RPMI8226 (cell line): ENCODE measurements around the gene SNAPC4.
"Not testable (repeated sequence)": the region's sequence is repeated elsewhere in the genome, so short reads cannot be mapped to it uniquely, and the experiment has no call there.

Experiments
- DNase-seq: peaks from one replicate; pipeline ENCODE4 v3.0.0-alpha.2; 2015

The SNAPC4 gene

GRCh38 chr9:136433849-136434579, 34.0 kb upstream of the SNAPC4 start:
- DNase-seq: no peak

GRCh38 chr9:136433043-136433715, 33.2 kb upstream of the SNAPC4 start:
- no peak for DNase-seq

DNA sequence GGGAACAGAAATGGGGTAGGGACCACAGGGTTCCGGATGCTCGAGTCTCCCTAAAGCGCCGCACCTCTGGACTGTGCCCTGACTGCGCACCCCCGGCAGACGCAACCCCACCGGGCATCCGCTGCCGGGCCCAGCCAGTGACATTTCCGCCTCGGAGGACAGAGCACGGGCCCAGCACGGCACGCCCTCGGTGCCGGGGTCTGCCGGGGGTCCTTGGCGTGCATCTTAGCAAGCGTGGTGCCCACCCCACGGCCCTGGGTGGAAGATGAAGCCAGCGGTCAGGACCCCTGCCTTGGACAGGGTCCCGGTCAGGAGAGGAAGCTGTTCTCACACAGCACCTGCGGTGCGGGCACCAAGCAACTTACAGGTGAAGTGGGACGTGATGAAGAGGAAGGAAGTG, 32.6 kb upstream of the SNAPC4 start:
- DNase-seq: no peak

DNA sequence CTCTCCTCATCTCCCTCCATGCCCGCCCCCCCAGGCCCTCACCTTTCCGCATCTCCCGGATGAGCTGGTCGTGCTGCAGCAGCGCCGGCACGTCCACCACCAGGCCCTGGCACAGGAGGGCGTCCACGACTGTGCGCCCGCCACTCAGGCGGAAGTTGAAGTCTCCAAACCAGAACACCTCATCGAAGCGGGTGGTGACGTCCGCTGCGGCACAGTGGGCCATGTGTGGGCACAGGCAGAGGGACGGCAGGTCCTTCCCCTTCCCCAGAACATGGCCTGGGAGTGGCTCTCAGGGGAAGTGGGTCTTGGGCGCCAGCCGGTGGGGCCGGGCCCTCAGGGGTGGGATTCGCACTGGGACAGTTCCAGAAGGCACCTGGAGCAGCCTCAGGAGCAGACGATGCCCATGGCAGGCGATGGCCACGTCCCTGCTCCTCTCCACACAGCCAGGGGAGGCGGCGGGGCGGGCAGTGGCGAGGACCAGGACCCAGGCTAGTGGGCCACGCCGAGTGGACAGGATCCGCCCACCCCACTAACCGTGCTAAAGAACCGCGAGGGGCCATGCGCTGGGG, 31.9 kb upstream of the SNAPC4 start:
- DNase-seq: no peak

DNA sequence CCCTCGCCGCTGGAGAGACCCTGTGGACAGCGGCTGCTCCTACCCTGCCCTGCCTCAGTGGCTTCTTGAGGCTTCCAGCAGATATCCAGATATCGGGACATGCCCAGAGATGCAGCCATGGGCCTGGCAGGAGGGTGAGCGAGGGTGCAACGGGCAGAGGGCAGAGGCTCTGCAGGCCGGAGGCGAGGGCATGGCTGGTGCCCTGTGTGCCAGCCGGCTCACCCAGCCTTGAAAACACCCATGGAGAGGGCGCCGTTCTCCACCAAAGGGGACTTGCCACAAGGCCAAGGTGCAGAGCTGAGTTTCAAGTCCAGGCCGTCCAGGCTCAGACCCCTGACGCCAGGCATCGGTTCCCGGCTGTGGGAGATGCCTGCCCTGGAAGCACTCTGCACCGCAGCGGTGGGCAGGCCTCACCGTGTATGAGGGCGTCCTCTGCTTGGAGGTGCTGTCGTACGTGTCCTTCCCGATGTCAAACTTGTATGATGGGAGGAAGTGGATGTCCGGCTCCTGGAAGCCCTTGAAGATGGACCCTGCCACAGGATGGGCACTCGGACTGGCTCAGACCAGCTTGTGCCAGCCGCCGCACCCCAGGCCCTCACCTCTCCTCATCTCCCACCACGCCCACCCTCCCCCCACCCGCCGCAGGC, 30.7 kb upstream of the SNAPC4 start:
- no peak for DNase-seq

DNA sequence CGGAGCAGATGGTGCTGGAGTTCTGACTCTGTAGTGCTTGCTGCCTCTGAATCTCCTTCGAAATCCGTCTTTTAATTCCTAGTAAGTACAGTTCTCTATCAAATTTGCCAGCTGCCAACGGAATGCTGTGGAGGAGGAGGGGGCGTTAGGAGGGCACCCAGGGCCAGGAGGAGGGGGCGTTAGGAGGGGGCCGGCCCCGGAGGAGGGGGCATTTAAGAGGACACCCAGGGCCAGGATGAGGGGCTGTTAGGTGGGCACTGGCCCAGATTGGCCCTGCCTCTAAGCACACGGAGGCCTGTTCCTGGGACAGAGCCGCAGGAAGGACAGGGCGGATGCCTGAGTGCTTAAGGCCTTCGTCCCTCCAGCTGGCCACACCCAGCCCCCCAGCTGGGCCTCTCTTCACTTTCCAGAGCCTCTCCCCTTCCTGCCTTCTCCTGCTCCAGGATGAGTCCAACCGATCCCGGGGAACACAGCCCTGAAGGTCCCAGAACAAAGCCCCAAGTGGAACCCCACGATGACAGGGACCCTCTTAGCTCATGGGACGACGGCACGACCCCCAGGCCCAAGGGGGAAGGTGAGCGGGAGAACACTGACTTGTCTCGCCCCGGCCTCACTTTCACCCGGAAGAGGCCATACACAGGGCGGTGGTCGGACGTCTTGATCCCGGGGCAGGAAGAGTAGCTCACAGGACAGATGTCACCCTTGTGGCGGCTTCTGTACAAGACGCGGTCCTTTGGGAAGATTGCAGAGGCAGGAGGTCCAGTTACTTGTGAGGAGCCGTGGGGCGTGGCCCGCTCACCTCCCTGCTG, 29.9 kb upstream of the SNAPC4 start:
- no peak for DNase-seq

DNA sequence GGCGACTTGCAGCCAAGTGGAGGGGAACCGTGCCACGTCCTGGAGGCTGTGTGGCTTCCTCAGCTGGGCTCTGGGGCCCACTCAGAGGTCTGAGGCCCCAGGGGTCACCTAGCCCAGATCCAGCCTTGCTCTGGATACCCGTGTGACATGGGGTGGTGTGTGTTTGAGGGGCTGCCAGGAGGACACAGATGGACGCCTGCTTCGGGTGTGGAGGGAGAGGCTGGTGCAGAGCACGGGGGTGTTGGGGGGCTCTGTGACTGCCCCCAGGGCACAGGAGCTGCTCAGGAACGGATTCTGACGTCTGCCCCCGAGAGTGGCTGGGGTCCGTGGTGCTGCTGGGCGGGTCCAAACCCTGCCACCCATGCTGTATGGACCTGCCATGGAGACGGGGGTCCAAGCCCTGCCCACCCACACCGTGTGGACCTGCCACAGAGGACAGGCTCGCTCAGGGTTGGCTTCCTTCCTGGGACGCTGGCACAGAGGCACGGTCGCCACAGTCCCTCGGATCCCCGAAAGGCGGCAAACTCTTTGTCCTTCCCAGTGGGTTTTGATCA, 29.2 kb upstream of the SNAPC4 start:
- DNase-seq: no peak

- no peak for DNase-seq
These were observed 26.8 kb upstream of the SNAPC4 start for GRCh38 chr9:136426787-136427186.

DNA sequence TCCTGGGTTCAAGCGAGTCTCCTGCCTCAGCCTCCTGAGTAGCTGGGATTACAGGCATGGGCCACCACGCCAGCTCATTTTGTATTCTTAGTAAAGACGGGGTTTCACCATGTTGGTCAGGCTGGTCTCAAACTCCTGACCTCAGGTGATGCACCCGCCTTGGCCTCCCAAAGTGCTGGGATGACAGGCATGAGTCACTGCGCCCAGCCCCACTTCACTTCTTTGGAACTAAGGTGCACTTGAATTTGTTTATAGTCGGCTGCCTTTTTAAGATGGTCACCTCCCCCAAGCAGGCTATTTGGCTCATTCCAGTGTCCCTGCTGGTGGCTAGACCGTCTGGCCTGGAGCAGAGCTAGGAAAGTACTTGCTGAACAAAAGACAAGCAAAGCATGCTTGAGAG, 25.4 kb upstream of the SNAPC4 start:
- DNase-seq: not testable (repeated sequence)

GRCh38 chr9:136424750-136425362, 24.9 kb upstream of the SNAPC4 start:
- DNase-seq: no peak

GRCh38 chr9:136423432-136424146, 23.6 kb upstream of the SNAPC4 start:
- no peak for DNase-seq

DNA sequence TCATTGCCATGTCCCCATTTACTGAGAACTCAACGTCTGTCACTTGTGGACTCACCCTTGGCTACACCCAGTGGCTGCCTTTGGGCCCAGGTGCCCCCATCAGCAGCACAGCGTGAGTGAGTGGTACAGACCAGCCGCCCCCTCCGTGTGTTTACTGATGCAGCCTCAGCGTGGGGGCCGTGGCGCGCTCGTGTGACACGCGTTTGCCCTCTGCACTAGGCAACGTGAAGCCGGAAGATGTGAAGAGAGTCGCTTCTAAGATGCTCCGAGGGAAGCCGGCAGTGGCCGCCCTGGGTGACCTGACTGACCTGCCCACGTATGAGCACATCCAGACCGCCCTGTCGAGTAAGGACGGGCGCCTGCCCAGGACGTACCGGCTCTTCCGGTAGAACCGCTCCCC, 22.9 kb upstream of the SNAPC4 start:
- no peak for DNase-seq

DNA sequence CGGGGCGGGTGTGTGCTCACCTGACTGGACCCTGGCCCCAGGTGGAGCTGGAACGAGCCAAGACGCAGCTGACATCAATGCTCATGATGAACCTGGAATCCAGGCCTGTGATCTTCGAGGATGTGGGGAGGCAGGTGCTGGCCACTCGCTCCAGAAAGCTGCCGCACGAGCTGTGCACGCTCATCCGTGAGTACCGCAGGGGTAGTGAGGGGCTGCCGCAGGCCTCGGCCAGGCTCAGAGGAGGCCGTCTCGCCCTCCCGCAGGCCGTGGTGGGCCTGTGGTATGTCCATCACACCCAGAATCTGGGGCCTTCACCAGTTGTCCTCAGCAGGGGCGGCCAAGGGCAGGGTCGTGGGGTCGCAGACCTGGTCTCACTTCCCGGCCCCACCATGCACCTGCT, 21.8 kb upstream of the SNAPC4 start:
- DNase-seq: no peak

DNA sequence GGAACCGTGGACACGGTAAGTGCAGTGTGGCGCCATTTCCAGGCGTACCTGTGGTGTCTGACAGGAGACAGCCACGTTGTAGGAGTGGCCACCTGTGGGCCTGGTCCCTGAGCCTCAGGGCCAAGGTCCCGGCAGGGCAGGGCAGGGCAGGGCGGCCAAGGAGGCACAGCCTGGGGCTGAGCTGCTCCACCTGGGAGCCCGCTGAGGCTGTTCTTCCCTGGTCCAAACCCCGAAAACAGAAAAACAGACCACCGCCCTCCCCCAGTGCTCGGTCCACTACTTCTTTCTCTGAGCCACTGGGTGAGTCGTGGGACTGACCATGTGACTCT, 19.1 kb upstream of the SNAPC4 start:
- no peak for DNase-seq

- DNase-seq: no peak
These were observed 18.5 kb upstream of the SNAPC4 start for GRCh38 chr9:136418182-136419091.

GRCh38 chr9:136416914-136417313, 16.9 kb upstream of the SNAPC4 start:
- no peak for DNase-seq

DNA sequence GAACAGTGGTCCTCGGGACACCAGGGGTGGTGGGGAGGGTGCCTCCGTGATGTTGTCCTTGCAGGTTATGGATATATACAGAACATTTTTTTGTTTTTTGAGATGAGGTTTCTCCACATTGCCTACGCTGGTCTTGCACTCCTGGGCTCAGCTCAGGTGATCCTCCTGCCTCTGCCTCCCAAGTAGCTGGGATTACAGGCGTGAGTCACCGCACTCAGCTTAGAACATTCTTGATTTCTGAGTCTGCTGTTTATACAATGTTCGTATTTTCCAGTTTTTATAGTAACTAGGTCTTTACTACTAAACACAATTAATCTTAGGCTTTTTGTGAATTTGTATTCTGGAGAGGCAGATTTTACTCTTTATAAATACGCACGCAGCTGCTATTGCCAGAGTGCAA, 16.5 kb upstream of the SNAPC4 start:
- DNase-seq: no peak

DNA sequence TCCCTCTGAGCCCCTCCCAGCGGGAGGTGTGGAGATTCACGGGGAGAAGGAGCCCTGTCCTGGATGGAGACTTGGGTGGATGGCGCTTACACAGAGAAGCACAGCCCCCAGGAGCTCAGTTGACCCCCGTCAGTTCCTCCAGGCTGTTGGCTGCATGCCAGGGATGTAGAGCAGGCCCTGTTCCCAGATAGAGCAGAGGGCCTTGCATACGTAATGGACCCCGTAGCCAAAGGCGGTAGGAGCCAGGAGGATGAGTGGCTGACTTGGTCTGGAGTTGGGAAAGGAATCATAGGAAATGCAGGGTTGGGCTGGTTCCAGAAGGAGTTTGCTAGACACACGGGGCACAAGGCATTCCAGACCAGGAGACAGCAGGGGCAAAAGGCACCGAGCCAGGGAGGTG, 13.0 kb upstream of the SNAPC4 start:
- DNase-seq: no peak

DNA sequence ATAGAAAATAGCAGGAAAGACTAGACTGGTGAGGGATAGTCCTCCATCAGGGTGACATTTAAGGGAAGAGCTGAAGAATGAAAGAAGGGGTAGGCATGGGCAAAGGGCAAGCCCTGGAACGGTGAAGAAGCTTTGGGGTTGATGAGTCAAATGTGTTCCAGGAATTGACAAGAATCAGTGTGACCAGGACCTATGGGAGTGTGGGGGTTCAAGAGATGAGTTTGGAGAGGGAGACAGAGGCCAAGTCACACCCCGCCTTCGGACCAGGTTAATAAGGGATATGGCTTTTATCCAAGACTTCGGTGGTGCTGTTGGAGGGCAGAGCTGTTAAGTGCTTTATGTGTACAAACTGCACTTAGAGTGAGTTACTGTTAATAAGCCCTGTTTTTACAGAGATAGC, 11.4 kb upstream of the SNAPC4 start:
- no peak for DNase-seq

DNA sequence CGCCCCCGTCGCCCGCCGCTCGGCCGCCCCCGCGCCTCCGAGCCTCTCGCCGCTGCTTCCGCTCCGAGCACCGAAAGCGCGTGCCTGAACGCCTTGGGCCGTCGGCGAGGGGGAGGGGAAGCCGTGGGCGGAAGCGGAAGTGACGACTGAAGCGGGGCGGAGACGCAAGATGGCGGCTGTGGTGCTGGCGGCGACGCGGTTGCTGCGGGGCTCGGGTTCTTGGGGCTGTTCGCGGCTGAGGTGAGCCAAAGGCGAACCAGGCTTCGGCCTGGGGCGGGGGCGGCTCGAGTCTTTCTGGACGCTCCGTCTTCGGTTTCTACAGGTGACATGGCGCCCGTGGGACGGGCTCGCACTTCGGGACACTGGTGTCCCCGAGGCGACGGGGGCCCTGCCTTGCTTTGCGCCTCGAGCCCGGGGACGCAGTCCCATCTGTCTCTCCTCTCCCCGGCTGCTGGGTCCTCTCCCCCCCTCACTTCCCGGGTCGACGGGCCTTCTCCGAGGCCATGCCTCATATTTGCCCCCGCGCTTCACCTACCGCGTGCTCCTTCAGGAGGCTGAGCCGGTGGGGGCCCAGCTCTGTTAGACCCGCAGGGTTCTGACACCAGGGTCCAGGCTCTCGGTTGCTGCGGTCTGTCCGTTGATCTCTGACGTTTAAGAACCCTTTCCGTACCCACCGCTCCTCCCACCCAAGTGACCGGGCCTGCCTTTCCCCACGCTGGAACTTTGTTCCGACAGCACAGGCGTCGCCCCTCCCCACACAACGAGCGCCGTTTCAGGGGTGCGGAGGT, 10.7 kb upstream of the SNAPC4 start, which contains the start of the genes ENTR1 and PMPCA:
Gene ENTR1, minus strand, starts transcription at position 115 of the 788 bp plus-strand sequence. CDS start 217 bp downstream, outside the sequence.
Gene PMPCA, plus strand, starts transcription at position 159 of the 788 bp plus-strand sequence. Its CDS starts 11 bp downstream, at position 170.
- peak; percentile 97 for DNase-seq
